ENCODE results near the gene POP5.
"Not testable (repeated sequence)": the region's sequence is repeated elsewhere in the genome, so short reads cannot be mapped to it uniquely, and the experiment has no call there.

DNA sequence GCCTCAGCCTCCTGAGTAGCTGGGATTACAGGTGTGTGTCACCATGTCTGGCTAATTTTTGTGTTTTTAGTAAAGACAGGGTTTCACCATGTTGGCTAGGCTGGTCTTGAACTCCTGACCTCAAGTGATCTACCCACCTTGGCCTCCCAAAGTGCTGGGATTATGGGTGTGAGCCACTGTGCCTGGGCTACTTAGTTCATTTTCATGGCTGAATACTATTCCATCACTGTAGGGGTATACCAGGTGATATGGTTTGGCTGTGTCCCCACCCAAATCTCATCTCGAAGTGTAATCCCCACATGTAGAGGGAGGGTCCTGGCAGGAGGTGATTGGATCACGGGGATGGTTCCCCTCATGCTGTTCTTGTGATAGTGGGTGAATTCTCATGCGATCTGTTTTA is 36.0 kb upstream of the POP5 start:
- TF ChIP-seq, protein P1, sequence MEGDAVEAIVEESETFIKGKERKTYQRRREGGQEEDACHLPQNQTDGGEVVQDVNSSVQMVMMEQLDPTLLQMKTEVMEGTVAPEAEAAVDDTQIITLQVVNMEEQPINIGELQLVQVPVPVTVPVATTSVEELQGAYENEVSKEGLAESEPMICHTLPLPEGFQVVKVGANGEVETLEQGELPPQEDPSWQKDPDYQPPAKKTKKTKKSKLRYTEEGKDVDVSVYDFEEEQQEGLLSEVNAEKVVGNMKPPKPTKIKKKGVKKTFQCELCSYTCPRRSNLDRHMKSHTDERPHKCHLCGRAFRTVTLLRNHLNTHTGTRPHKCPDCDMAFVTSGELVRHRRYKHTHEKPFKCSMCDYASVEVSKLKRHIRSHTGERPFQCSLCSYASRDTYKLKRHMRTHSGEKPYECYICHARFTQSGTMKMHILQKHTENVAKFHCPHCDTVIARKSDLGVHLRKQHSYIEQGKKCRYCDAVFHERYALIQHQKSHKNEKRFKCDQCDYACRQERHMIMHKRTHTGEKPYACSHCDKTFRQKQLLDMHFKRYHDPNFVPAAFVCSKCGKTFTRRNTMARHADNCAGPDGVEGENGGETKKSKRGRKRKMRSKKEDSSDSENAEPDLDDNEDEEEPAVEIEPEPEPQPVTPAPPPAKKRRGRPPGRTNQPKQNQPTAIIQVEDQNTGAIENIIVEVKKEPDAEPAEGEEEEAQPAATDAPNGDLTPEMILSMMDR (IDR thresholded peaks at IDR 0.05): not testable (repeated sequence)
- TF ChIP-seq ZFX (IDR thresholded peaks at IDR 0.05; ENCODE audit: borderline replicate concordance): not testable (repeated sequence)
